ENCODE measurements around the gene C1orf87. TPM values are rescaled to one million over a fixed set of nuclear protein-coding genes. Genes with fewer than 3 reads are reported as not detected.

C1orf87 gene
- total RNA-seq, 4 donors from 2014 or later: not detected

- Histone ChIP-seq H3K4me3 (no peak overlapping the region), H3K27me3 (no peaks in the 10 kb centered on the region), H3K36me3 (no peaks in the 10 kb centered on the region), H3K4me1 (no peaks in the 10 kb centered on the region), H3K27ac (no peak overlapping the region), H3K9me3 (no peaks in the 10 kb centered on the region)
- intact Hi-C loops (cut with DNase I; ENCODE audit: low total_unique reads): no loop called here
- no peak for DNase-seq
- TF ChIP-seq POLR2A (IDR thresholded peaks at IDR 0.05) (no peak), CTCF (IDR thresholded peaks at IDR 0.05 in 4 of 5, conservative IDR thresholded peaks at IDR 0.05 in 1 of 5) (no peak)
- no peak for ATAC-seq
- in situ Hi-C loops (cut with MboI; ENCODE audit: low sequenced_read_pairs in 4 of 4): no loop called here
These were observed 28.9 kb upstream of the C1orf87 start for GRCh38 chr1:60102267-60103061.

- Histone ChIP-seq H3K36me3 (no peaks in the 10 kb centered on the region), H3K27ac (no peak overlapping the region), H3K9me3 (no peaks in the 10 kb centered on the region), H3K27me3 (no peaks in the 10 kb centered on the region), H3K4me1 (no peaks in the 10 kb centered on the region), H3K4me3 (no peak overlapping the region)
- in situ Hi-C loops (cut with MboI; ENCODE audit: low sequenced_read_pairs in 4 of 4): no loop called here
- intact Hi-C loops (cut with DNase I; ENCODE audit: low total_unique reads): no loop called here
- no peak for TF ChIP-seq POLR2A (IDR thresholded peaks at IDR 0.05)
- no peak for TF ChIP-seq CTCF (IDR thresholded peaks at IDR 0.05 in 4 of 5, conservative IDR thresholded peaks at IDR 0.05 in 1 of 5)
- ATAC-seq (no peak), DNase-seq (no peak)
These were observed 27.9 kb upstream of the C1orf87 start for GRCh38 chr1:60101516-60101915.

- no peaks in the 10 kb centered on the region for H3K27me3 ChIP-seq
- DNase-seq: no peak
- H3K4me3 ChIP-seq: no peak overlapping the region
- H3K36me3 ChIP-seq: no peaks in the 10 kb centered on the region
- intact Hi-C loops (cut with DNase I; ENCODE audit: low total_unique reads): no loop called here
- H3K4me1 ChIP-seq: no peaks in the 10 kb centered on the region
- ATAC-seq: no peak
- TF ChIP-seq CTCF (IDR thresholded peaks at IDR 0.05 in 4 of 5, conservative IDR thresholded peaks at IDR 0.05 in 1 of 5) (no peak), POLR2A (IDR thresholded peaks at IDR 0.05) (no peak)
- in situ Hi-C loops (cut with MboI; ENCODE audit: low sequenced_read_pairs in 4 of 4): no loop called here
- no peaks in the 10 kb centered on the region for H3K9me3 ChIP-seq
- H3K27ac ChIP-seq: no peak overlapping the region
These were observed 17.7 kb upstream of the C1orf87 start for GRCh38 chr1:60091195-60091715.

GRCh38 chr1:60090655-60091054, 17.1 kb upstream of the C1orf87 start:
- Histone ChIP-seq H3K27me3 (no peaks in the 10 kb centered on the region), H3K4me1 (no peaks in the 10 kb centered on the region), H3K9me3 (no peaks in the 10 kb centered on the region), H3K27ac (no peak overlapping the region), H3K36me3 (no peaks in the 10 kb centered on the region), H3K4me3 (no peak overlapping the region)
- no peak for DNase-seq
- in situ Hi-C loops (cut with MboI; ENCODE audit: low sequenced_read_pairs in 4 of 4): no loop called here
- TF ChIP-seq POLR2A (IDR thresholded peaks at IDR 0.05): no peak
- TF ChIP-seq CTCF (IDR thresholded peaks at IDR 0.05 in 4 of 5, conservative IDR thresholded peaks at IDR 0.05 in 1 of 5): no peak
- intact Hi-C loops (cut with DNase I; ENCODE audit: low total_unique reads): no loop called here
- ATAC-seq: no peak
